Lower lobe of right lung (tissue), 2 donors: ENCODE measurements around the gene TMEM139. TPM values are rescaled to one million over a fixed set of nuclear protein-coding genes. Genes with fewer than 3 reads are reported as not detected.

Source experiments
- ATAC-seq, 2 donors: fragments of 200-7000 bp; cut with Tn5 transposase; one replicate each; pipeline ENCODE4 v1.9.1; 2020 to 2022; ENCODE audit warnings: mild to moderate bottlenecking in 2 of 2, moderate library complexity in 2 of 2
- DNase-seq: peaks from one replicate; pipeline ENCODE4 v3.0.0-alpha.2; 2020
- H3K27ac ChIP-seq: fragments of 200-600 bp; one replicate; pipeline ENCODE4 v1.8.0; 2022
- H3K27me3 ChIP-seq: fragments of 200-600 bp; one replicate; pipeline ENCODE4 v1.8.0; 2022; ENCODE audit warnings: low read depth
- H3K36me3 ChIP-seq: fragments of 200-600 bp; one replicate; pipeline ENCODE4 v1.8.0; 2022; ENCODE audit warnings: mild to moderate bottlenecking
- H3K4me1 ChIP-seq: fragments of 200-600 bp; one replicate; pipeline ENCODE4 v1.8.0; 2022
- H3K4me3 ChIP-seq: fragments of 200-600 bp; one replicate; pipeline ENCODE4 v1.8.0; 2022; ENCODE audit warnings: mild to moderate bottlenecking
- H3K9me3 ChIP-seq: fragments of 200-600 bp; one replicate; pipeline ENCODE4 v1.8.0; 2022
- CTCF ChIP-seq: fragments of 200-600 bp; IDR thresholded peaks from one replicate; pipeline ENCODE4 v1.8.0; 2022; ENCODE audit warnings: antibody characterized with exemption, mild to moderate bottlenecking
- intact Hi-C: fragments of 100-400 bp; cut with DNase I; formaldehyde crosslinking; loops from one replicate; pipeline ENCODE4 v1.11.0; 2022
- total RNA-seq: library from RNA; stranded (reverse); fragmentation: NEBNext Ultra II Directional; extraction: Animal tissue kit (Norgen Biotek cat#: 25700); gene quantifications from one replicate; pipeline ENCODE4 v1.2.1, GENCODE V29; 2021
- donor health status: DM: no; HTN: yes; CAD: no; lungs with severe emphysema.

Gene TMEM139
- total RNA-seq, 1 donor from 2014 or later = 25.9 TPM

- H3K4me3 ChIP-seq = no peak overlapping the region
- intact Hi-C loops = no loop called here
- DNase-seq (no peak), ATAC-seq (no peak)
- no peaks in the 10 kb centered on the region for H3K9me3 ChIP-seq
- no peaks in the 10 kb centered on the region for H3K4me1 ChIP-seq
- no peak overlapping the region for H3K27ac ChIP-seq
- H3K27me3 ChIP-seq = peaks cover 5% of the 10 kb centered on the region
- no peak for TF ChIP-seq CTCF
- H3K36me3 ChIP-seq = no peaks in the 10 kb centered on the region
Observed at GRCh38 chr7:143334244-143334643, 49.5 kb downstream of the TMEM139 start.

- Histone ChIP-seq H3K4me1 (no peaks in the 10 kb centered on the region), H3K36me3 (no peaks in the 10 kb centered on the region), H3K27me3 (peaks cover 10% of the 10 kb centered on the region), H3K4me3 (no peak overlapping the region), H3K27ac (no peak overlapping the region), H3K9me3 (no peaks in the 10 kb centered on the region)
- intact Hi-C loops = no loop called here
- ATAC-seq (no peak), DNase-seq (no peak)
- no peak for TF ChIP-seq CTCF
Observed at GRCh38 chr7:143337216-143337615, 52.5 kb downstream of the TMEM139 start.

Other genes with a start within 250 kb of the TMEM139 start
- gene OR6V1, start 232.6 kb upstream of the TMEM139 start, total RNA-seq = not detected
- gene PIP, start 152.9 kb upstream of the TMEM139 start, total RNA-seq = 12.6 TPM
- not detected for gene TAS2R39, start 101.5 kb upstream of the TMEM139 start, total RNA-seq
- not detected for gene TAS2R40, start 62.9 kb upstream of the TMEM139 start, total RNA-seq
- 152 TPM for gene GSTK1, start 21.5 kb upstream of the TMEM139 start, total RNA-seq
- gene CASP2, start 3.4 kb downstream of the TMEM139 start, total RNA-seq = 33.7 TPM
- gene CLCN1, start 31.2 kb downstream of the TMEM139 start, total RNA-seq = not detected
- gene FAM131B, start 77.8 kb downstream of the TMEM139 start, total RNA-seq = 0.53 TPM
- gene ZYX, start 96.4 kb downstream of the TMEM139 start, total RNA-seq = 231 TPM
- 9.0 TPM for gene EPHA1, start 123.9 kb downstream of the TMEM139 start, total RNA-seq
- gene TAS2R60, start 158.5 kb downstream of the TMEM139 start, total RNA-seq = not detected
- not detected for gene TAS2R41, start 192.9 kb downstream of the TMEM139 start, total RNA-seq